ENCODE data around the gene MGAT5. TPM values are rescaled to one million over a fixed set of nuclear protein-coding genes. Genes with fewer than 3 reads are reported as not detected.

MGAT5 gene
- total RNA-seq, 1 experiment from 2014 or later, result 34.0 TPM

DNA sequence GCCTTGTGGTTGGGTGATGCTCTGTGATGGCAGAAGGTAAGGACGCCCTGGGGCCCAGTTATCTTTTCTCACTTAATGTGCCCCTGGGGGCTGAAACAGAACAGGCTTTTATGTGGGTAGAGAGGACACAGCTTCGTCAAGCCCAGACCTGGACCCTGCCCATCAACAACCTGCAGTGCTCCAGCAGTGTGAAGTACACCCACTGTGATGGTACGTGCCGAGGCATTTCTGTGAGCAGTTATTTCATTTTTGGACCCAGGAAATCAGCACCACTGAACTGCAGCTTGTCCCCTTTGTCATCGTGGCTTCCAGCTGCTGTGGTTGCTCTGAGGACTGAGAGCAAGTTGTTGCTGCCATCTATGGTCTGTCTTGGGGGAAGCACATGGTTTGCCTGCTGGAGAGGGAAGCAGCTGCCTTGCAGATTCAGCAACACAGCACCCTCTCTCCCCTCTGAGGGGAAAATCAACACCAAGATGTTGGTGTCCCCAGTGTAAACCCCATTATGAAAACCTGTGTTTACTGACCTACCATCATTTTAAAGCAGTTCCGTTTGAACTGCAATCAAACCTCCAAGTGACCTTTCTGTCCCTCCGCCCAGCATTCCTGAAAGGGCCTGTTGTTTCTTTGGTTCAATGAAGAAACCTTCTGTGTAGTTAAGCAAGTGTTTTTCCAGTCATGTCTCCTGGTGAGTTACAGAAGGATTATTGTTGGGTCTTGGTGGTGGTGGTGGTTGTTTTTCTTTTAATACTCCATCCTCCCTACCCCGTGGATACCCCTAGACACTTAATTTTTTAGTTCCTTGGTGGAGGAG is 158.2 kb downstream of the MGAT5 start:
- Histone ChIP-seq H3K4me3 (replicated peaks in 1 of 2; ENCODE audit: low read depth in 1 of 2, low read length in 2 of 2) (no peak overlapping the region), H3K27ac (ENCODE audit: low read depth, low read length) (no peak overlapping the region), H3K4me2 (ENCODE audit: low read length) (no peak overlapping the region), H3K9ac (ENCODE audit: low read length) (no peak overlapping the region), H3K9me3 (ENCODE audit: control insufficient read depth in 1 of 2, insufficient read depth in 1 of 2, low read depth in 1 of 2, low read length in 2 of 2) (no peaks in the 10 kb centered on the region), H4K20me1 (ENCODE audit: insufficient read depth) (no peaks in the 10 kb centered on the region), H3K36me3 (ENCODE audit: control insufficient read depth in 1 of 2, insufficient read depth in 2 of 2, low read length in 2 of 2) (no peaks in the 10 kb centered on the region), H2AFZ (ENCODE audit: low read depth, low read length, poor library complexity, severe bottlenecking) (no peak overlapping the region), H3K27me3 (ENCODE audit: insufficient read depth, low read length) (no peaks in the 10 kb centered on the region), H3K79me2 (ENCODE audit: insufficient read depth, low read length) (no peaks in the 10 kb centered on the region), H3K9me2 (ENCODE audit: insufficient read depth) (no peaks in the 10 kb centered on the region), H3K4me1 (ENCODE audit: control insufficient read depth in 1 of 2, insufficient read depth in 2 of 2, low read length in 2 of 2) (peaks cover 5% of the 10 kb centered on the region in 2 experiments; a peak in 1 of 4 replicates)
- TF ChIP-seq, protein P1, sequence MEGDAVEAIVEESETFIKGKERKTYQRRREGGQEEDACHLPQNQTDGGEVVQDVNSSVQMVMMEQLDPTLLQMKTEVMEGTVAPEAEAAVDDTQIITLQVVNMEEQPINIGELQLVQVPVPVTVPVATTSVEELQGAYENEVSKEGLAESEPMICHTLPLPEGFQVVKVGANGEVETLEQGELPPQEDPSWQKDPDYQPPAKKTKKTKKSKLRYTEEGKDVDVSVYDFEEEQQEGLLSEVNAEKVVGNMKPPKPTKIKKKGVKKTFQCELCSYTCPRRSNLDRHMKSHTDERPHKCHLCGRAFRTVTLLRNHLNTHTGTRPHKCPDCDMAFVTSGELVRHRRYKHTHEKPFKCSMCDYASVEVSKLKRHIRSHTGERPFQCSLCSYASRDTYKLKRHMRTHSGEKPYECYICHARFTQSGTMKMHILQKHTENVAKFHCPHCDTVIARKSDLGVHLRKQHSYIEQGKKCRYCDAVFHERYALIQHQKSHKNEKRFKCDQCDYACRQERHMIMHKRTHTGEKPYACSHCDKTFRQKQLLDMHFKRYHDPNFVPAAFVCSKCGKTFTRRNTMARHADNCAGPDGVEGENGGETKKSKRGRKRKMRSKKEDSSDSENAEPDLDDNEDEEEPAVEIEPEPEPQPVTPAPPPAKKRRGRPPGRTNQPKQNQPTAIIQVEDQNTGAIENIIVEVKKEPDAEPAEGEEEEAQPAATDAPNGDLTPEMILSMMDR (IDR thresholded peaks at IDR 0.05 in 2 of 3, conservative IDR thresholded peaks at IDR 0.05 in 1 of 3; ENCODE audit: borderline replicate concordance in 1 of 3, insufficient read depth in 1 of 3, low read depth in 2 of 3, low read length in 2 of 3), result peak; percentile 50 to 68 (median 56); a peak in 5 of 6 replicates
- TF ChIP-seq, protein P2, sequence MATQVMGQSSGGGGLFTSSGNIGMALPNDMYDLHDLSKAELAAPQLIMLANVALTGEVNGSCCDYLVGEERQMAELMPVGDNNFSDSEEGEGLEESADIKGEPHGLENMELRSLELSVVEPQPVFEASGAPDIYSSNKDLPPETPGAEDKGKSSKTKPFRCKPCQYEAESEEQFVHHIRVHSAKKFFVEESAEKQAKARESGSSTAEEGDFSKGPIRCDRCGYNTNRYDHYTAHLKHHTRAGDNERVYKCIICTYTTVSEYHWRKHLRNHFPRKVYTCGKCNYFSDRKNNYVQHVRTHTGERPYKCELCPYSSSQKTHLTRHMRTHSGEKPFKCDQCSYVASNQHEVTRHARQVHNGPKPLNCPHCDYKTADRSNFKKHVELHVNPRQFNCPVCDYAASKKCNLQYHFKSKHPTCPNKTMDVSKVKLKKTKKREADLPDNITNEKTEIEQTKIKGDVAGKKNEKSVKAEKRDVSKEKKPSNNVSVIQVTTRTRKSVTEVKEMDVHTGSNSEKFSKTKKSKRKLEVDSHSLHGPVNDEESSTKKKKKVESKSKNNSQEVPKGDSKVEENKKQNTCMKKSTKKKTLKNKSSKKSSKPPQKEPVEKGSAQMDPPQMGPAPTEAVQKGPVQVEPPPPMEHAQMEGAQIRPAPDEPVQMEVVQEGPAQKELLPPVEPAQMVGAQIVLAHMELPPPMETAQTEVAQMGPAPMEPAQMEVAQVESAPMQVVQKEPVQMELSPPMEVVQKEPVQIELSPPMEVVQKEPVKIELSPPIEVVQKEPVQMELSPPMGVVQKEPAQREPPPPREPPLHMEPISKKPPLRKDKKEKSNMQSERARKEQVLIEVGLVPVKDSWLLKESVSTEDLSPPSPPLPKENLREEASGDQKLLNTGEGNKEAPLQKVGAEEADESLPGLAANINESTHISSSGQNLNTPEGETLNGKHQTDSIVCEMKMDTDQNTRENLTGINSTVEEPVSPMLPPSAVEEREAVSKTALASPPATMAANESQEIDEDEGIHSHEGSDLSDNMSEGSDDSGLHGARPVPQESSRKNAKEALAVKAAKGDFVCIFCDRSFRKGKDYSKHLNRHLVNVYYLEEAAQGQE (IDR thresholded peaks at IDR 0.05; ENCODE audit: low read depth), result no peak
- TF ChIP-seq ELF1 (IDR thresholded peaks at IDR 0.05; ENCODE audit: borderline replicate concordance, low read depth) (no peak), RAD21 (IDR thresholded peaks at IDR 0.05; ENCODE audit: low read depth) (peak; percentile 81)
- TF ChIP-seq, protein P3, sequence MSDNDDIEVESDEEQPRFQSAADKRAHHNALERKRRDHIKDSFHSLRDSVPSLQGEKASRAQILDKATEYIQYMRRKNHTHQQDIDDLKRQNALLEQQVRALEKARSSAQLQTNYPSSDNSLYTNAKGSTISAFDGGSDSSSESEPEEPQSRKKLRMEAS (IDR thresholded peaks at IDR 0.05), result peak; percentile 65
- DNase-seq (ENCODE audit: low read depth, low spot score) (peak; percentile 44), ATAC-seq (peak; percentile 95)
- no TSS peak for BruUV-seq (replicated peaks)
- ChIA-PET RAD21 (ENCODE audit: low non-redundant PET in 1 of 2, low total read pairs in 2 of 2, uncharacterized antibody in 2 of 2, unreplicated experiment in 2 of 2) (interaction anchor here (0.6 to 2.4 kb wide), 6 partner anchors 204 to 527 kb away, joined by 3 to 11 read pairs (median 6); no protein-coding TSS in a partner anchor), CTCF (interaction anchor here (1.2 to 3.8 kb wide), 4 partner anchors 167 to 527 kb away, joined by 3 to 60 read pairs (median 12); no protein-coding TSS in a partner anchor), POLR2A (interaction anchor here (1.5 kb wide), 1 partner anchor 294 kb away, joined by 5 read pairs; no protein-coding TSS in a partner anchor)
- intact Hi-C loops (cut with micrococcal nuclease), result loop anchor here (1.0 to 5.0 kb wide), 3 partner anchors 165 to 526 kb away; no protein-coding TSS in a partner anchor

Measured in HCT116 (cell line).